KMS-11 (cell line): ENCODE data around the gene DRC3.

Source experiments
- H2AFZ ChIP-seq: fragments of 200-600 bp; sonication (generic); 2 replicates; pipeline ENCODE4 v1.6.1; 2016; ENCODE audit warnings: antibody characterized with exemption, mixed run types, low read depth
- H3K27ac ChIP-seq: fragments of 200-600 bp; sonication (generic); 2 replicates; pipeline ENCODE4 v1.6.1; 2016; ENCODE audit warnings: mild to moderate bottlenecking, mixed run types
- H3K27me3 ChIP-seq: fragments of 200-600 bp; sonication (generic); 2 replicates; pipeline ENCODE4 v1.6.1; 2017; ENCODE audit warnings: mild to moderate bottlenecking, low read depth, mixed run types, moderate library complexity; ENCODE audit not compliant: insufficient read depth
- H3K36me3 ChIP-seq: fragments of 200-600 bp; sonication (generic); 2 replicates; pipeline ENCODE4 v1.6.1; 2017; ENCODE audit warnings: mild to moderate bottlenecking, mixed run types; ENCODE audit not compliant: insufficient read depth
- H3K4me1 ChIP-seq: fragments of 200-600 bp; sonication (generic); 2 replicates; pipeline ENCODE4 v1.6.1; 2016; ENCODE audit warnings: mild to moderate bottlenecking, low read depth, mixed run types; ENCODE audit not compliant: poor library complexity, severe bottlenecking
- H3K4me2 ChIP-seq: fragments of 200-600 bp; sonication (generic); 2 replicates; pipeline ENCODE4 v1.7.0; 2016; ENCODE audit warnings: mild to moderate bottlenecking, mixed run types
- H3K4me3 ChIP-seq: fragments of 200-600 bp; sonication (generic); IDR thresholded peaks from 2 replicates; pipeline ENCODE4 v1.6.1; 2017; ENCODE audit warnings: low read depth, low read length, mixed read lengths; ENCODE audit not compliant: insufficient read depth
- H3K79me2 ChIP-seq: fragments of 200-600 bp; sonication (generic); 2 replicates; pipeline ENCODE4 v1.6.1; 2016; ENCODE audit warnings: low read depth, mixed run types; ENCODE audit not compliant: insufficient read depth
- H3K9ac ChIP-seq: fragments of 200-600 bp; sonication (generic); 2 replicates; pipeline ENCODE4 v1.6.1; 2016; ENCODE audit warnings: mild to moderate bottlenecking, mixed run types
- H4K20me1 ChIP-seq: fragments of 200-600 bp; sonication (generic); 2 replicates; pipeline ENCODE4 v1.6.1; 2016; ENCODE audit warnings: mild to moderate bottlenecking, mixed run types; ENCODE audit not compliant: insufficient read depth
- CTCF ChIP-seq: fragments of 200-600 bp; sonication (generic); conservative IDR thresholded peaks from 2 replicates; pipeline ENCODE4 v1.6.1; 2017; ENCODE audit warnings: low read depth, mild to moderate bottlenecking, antibody characterized with exemption, low read length, moderate library complexity, mixed read lengths

The DRC3 gene

GRCh38 chr17:17972126-17972951, at the start of gene DRC3, which contains the start of gene TOM1L2:
DRC3 (plus strand) TSS chr17:17972862; CDS start chr17:17977599, 4,737 bp downstream.
TOM1L2 (minus strand) TSS chr17:17972400; CDS start chr17:17972313, 87 bp downstream.
- Histone ChIP-seq H2AFZ (peak within 1 kb of the TSS; percentile 83), H3K4me1 (peaks cover 18% of the 10 kb centered on the region), H3K4me2 (peak within 1 kb of the TSS; percentile 94), H3K9ac (peak within 1 kb of the TSS; percentile 22; the same call in 1 of the 2 replicates), H3K79me2 (no peaks in the 10 kb centered on the region), H3K27ac (no peak within 1 kb of the TSS), H3K4me3 (no peak within 1 kb of the TSS), H3K27me3 (no peaks in the 10 kb centered on the region), H4K20me1 (no peaks in the 10 kb centered on the region), H3K36me3 (no peaks in the 10 kb centered on the region)
- TF ChIP-seq CTCF, result 0 out of 2 replicates have a peak, but pooled peaks have one; percentile 19

GRCh38 chr17:17924131-17924856, 48.4 kb upstream of the DRC3 start:
- Histone ChIP-seq H3K4me3 (no peak overlapping the region), H2AFZ (no peak overlapping the region), H3K27me3 (no peaks in the 10 kb centered on the region), H3K27ac (no peak overlapping the region), H3K36me3 (no peaks in the 10 kb centered on the region), H3K4me2 (no peak overlapping the region), H3K4me1 (peaks cover 58% of the 10 kb centered on the region), H4K20me1 (no peaks in the 10 kb centered on the region), H3K79me2 (no peaks in the 10 kb centered on the region), H3K9ac (no peak overlapping the region)
- no peak for TF ChIP-seq CTCF

GRCh38 chr17:17924857-17925250, 47.8 kb upstream of the DRC3 start:
- H3K4me2 ChIP-seq, result no peak overlapping the region
- no peak overlapping the region for H3K9ac ChIP-seq
- no peak overlapping the region for H3K4me3 ChIP-seq
- no peaks in the 10 kb centered on the region for H4K20me1 ChIP-seq
- H3K36me3 ChIP-seq, result no peaks in the 10 kb centered on the region
- no peak overlapping the region for H2AFZ ChIP-seq
- no peak for TF ChIP-seq CTCF
- H3K4me1 ChIP-seq, result peaks cover 52% of the 10 kb centered on the region
- no peaks in the 10 kb centered on the region for H3K27me3 ChIP-seq
- H3K79me2 ChIP-seq, result no peaks in the 10 kb centered on the region
- no peak overlapping the region for H3K27ac ChIP-seq

- Histone ChIP-seq H4K20me1 (no peaks in the 10 kb centered on the region), H3K27ac (no peak overlapping the region), H3K4me3 (no peak overlapping the region), H3K9ac (no peak overlapping the region), H3K79me2 (no peaks in the 10 kb centered on the region), H3K36me3 (no peaks in the 10 kb centered on the region), H2AFZ (no peak overlapping the region), H3K27me3 (no peaks in the 10 kb centered on the region), H3K4me2 (0 out of 2 replicates have a peak overlapping the region, but pooled peaks have one; percentile 24), H3K4me1 (peaks cover 41% of the 10 kb centered on the region)
- no peak for TF ChIP-seq CTCF
Measured at GRCh38 chr17:17926036-17926435, 46.6 kb upstream of the DRC3 start.
